GM12891 (cell line): ENCODE results near the gene ATAD2B.

ENCODE experiments used
- POLR2A ChIP-seq: IDR thresholded peaks from 2 replicates; pipeline ENCODE4 v1.6.1; 2011; ENCODE audit warnings: low read depth, low read length, control low read depth
- POLR2AphosphoS5 ChIP-seq: IDR thresholded peaks from 2 replicates; pipeline ENCODE4 v1.6.1; 2011; ENCODE audit warnings: low read depth, low read length, control low read depth
- SPI1 ChIP-seq: IDR thresholded peaks from 2 replicates; pipeline ENCODE4 v1.6.1; 2011; ENCODE audit warnings: low read depth, low read length, control low read depth
- TAF1 ChIP-seq: IDR thresholded peaks from 2 replicates; pipeline ENCODE4 v1.6.1; 2011; ENCODE audit warnings: low read depth, low read length, control low read depth

GRCh38 chr2:23835988-23836387, 90.9 kb downstream of the ATAD2B start:
- TF ChIP-seq POLR2AphosphoS5 (no peak), POLR2A (no peak), SPI1 (no peak), TAF1 (no peak)
